Gastrocnemius medialis (tissue), 4 donors: ENCODE measurements around the gene GIMAP1.

Source experiments
- CTCF ChIP-seq, 5 experiments: fragments of 450-650 bp in 3 of 5; fragments of 200-600 bp in 2 of 5; sonication (generic) in 2 of 5; IDR thresholded peaks in 4 of 5; conservative IDR thresholded peaks in 1 of 5; 1 replicate in 4 of 5; 2 replicates in 1 of 5; pipeline ENCODE4 v1.5.1; 2016 to 2019; ENCODE audit warnings: antibody characterized with exemption in 5 of 5, mild to moderate bottlenecking in 3 of 5, moderate library complexity in 3 of 5
- POLR2A ChIP-seq, 2 donors: fragments of 450-650 bp; IDR thresholded peaks; one replicate each; pipeline ENCODE4 v1.6.1; 2017; ENCODE audit warnings: antibody characterized with exemption in 2 of 2, mild to moderate bottlenecking in 2 of 2, moderate library complexity in 2 of 2

- TF ChIP-seq POLR2A (IDR thresholded peaks at IDR 0.05) = no peak
- TF ChIP-seq CTCF (IDR thresholded peaks at IDR 0.05 in 4 of 5, conservative IDR thresholded peaks at IDR 0.05 in 1 of 5) = no peak
These were observed 11.6 kb downstream of the GIMAP1 start for GRCh38 chr7:150728011-150728410.
